GM18526 (cell line): ENCODE data around the gene EFEMP2.
A peak's percentile ranks its signal among the peaks of the same experiment; 100 is the strongest.

Experiments used
- POLR2A ChIP-seq: IDR thresholded peaks from 3 replicates; pipeline ENCODE4 v1.6.1; 2011; ENCODE audit not compliant: insufficient read length; ENCODE audit errors: extremely low read depth

EFEMP2 gene

GRCh38 chr11:65907878-65908277 is 35.3 kb upstream of the EFEMP2 start:
- no peak for TF ChIP-seq POLR2A

GRCh38 chr11:65906602-65907001 is 34.0 kb upstream of the EFEMP2 start:
- TF ChIP-seq POLR2A = no peak

GRCh38 chr11:65903715-65904114 is 31.1 kb upstream of the EFEMP2 start:
- no peak for TF ChIP-seq POLR2A

- TF ChIP-seq POLR2A = no peak
Measured at GRCh38 chr11:65903068-65903481, 30.5 kb upstream of the EFEMP2 start.

GRCh38 chr11:65900899-65901180 is 28.2 kb upstream of the EFEMP2 start:
- no peak for TF ChIP-seq POLR2A

- peak; percentile 22 for TF ChIP-seq POLR2A
Measured at GRCh38 chr11:65900125-65900898, 27.7 kb upstream of the EFEMP2 start, which contains the start of gene FOSL1. TSS of gene FOSL1 (minus strand) at chr11:65900388. CDS start at chr11:65900339, 49 bp downstream.

- TF ChIP-seq POLR2A = no peak
Measured at GRCh38 chr11:65899356-65900124, 26.9 kb upstream of the EFEMP2 start.

- no peak for TF ChIP-seq POLR2A
Measured at GRCh38 chr11:65898656-65899355, 26.2 kb upstream of the EFEMP2 start.

- no peak for TF ChIP-seq POLR2A
Measured at GRCh38 chr11:65897020-65897471, 24.4 kb upstream of the EFEMP2 start.

- TF ChIP-seq POLR2A = no peak
Measured at GRCh38 chr11:65896034-65896999, 23.7 kb upstream of the EFEMP2 start.

GRCh38 chr11:65895482-65895981 is 22.9 kb upstream of the EFEMP2 start:
- TF ChIP-seq POLR2A = no peak

- peak; percentile 57 for TF ChIP-seq POLR2A
Measured at GRCh38 chr11:65894034-65894591, 21.5 kb upstream of the EFEMP2 start.

- TF ChIP-seq POLR2A = peak; percentile 2
Measured at GRCh38 chr11:65892661-65893317, 20.2 kb upstream of the EFEMP2 start.

GRCh38 chr11:65891219-65892136 is 18.9 kb upstream of the EFEMP2 start:
- no peak for TF ChIP-seq POLR2A
